Ishikawa (cell line): ENCODE measurements around the gene RCL1.

Experiments used
- EP300 ChIP-seq: IDR thresholded peaks from 2 replicates; pipeline ENCODE4 v1.6.1; 2012; ENCODE audit warnings: borderline replicate concordance
- FOXM1 ChIP-seq: IDR thresholded peaks from 2 replicates; pipeline ENCODE4 v1.6.1; 2012; ENCODE audit warnings: low read depth, borderline replicate concordance
- RAD21 ChIP-seq: IDR thresholded peaks from 2 replicates; pipeline ENCODE4 v1.6.1; 2012; ENCODE audit warnings: low read depth
- TF ChIP-seq, protein P1 (sequence below): IDR thresholded peaks from 2 replicates; pipeline ENCODE4 v1.6.1; 2012

- no peak for TF ChIP-seq EP300
- TF ChIP-seq RAD21, result no peak
- TF ChIP-seq, protein P1, sequence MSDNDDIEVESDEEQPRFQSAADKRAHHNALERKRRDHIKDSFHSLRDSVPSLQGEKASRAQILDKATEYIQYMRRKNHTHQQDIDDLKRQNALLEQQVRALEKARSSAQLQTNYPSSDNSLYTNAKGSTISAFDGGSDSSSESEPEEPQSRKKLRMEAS, result no peak
- TF ChIP-seq FOXM1, result no peak
These were observed 94.0 kb downstream of the RCL1 start for GRCh38 chr9:4886698-4887097.
